ENCODE measurements around the gene GSTK1. TPM values are rescaled to one million over a fixed set of nuclear protein-coding genes. Genes with fewer than 3 reads are reported as not detected.

The GSTK1 gene
- total and polyA plus RNA-seq, 2 of the 8 experiments (the other 6 are each of a cell fraction or from before 2014, with no cell fraction given), result 25.5 to 32.5 TPM

GRCh38 chr7:143282124-143282523 lies 18.9 kb downstream of the GSTK1 start:
- Histone ChIP-seq H3K18ac (ENCODE audit: extremely low read depth, low read length) (no peak overlapping the region), H4K8ac (ENCODE audit: extremely low read depth, insufficient read depth, low read length) (no peak overlapping the region; the same call in 1 of the 2 replicates), H4K20me1 (replicated peaks in 1 of 2; ENCODE audit: control insufficient read depth in 1 of 2, insufficient read depth in 2 of 2, low read length in 2 of 2) (no peaks in the 10 kb centered on the region), H3K4me1 (replicated peaks in 1 of 4; ENCODE audit: control insufficient read depth in 3 of 4, insufficient read depth in 4 of 4, low read length in 3 of 4) (peaks cover 9 to 12% (median 10%) of the 10 kb centered on the region in 4 experiments), H2AFZ (ENCODE audit: low read length) (no peak overlapping the region), H2BK20ac (ENCODE audit: low read length) (no peak overlapping the region), H2BK120ac (replicated peaks; ENCODE audit: low read depth, low read length) (no peak overlapping the region), H2AK5ac (ENCODE audit: low read depth, low read length) (no peak overlapping the region), H3K27ac (ENCODE audit: low read depth, low read length) (no peak overlapping the region), H3K56ac (replicated peaks; ENCODE audit: insufficient read length, low read depth, low read length) (no peak overlapping the region), H3K9me3 (ENCODE audit: insufficient read depth in 2 of 2, low read depth in 1 of 2, low read length in 1 of 2) (peaks cover 1 to 6% of the 10 kb centered on the region in 2 experiments; a peak in 2 of 4 replicates), H3K23me2 (ENCODE audit: low read depth, low read length) (peaks cover 4% of the 10 kb centered on the region; the same call in 1 of the 2 replicates), H3K27me3 (replicated peaks in 1 of 4; ENCODE audit: control insufficient read depth in 3 of 4, extremely low read depth in 1 of 4, insufficient read depth in 3 of 4, low read length in 3 of 4) (peaks cover 5 to 14% (median 13%) of the 10 kb centered on the region in 4 experiments), H2BK12ac (ENCODE audit: low read depth, low read length) (no peak overlapping the region), H2BK15ac (ENCODE audit: low read length) (no peak overlapping the region), H3K4ac (replicated peaks; ENCODE audit: insufficient read length, low read depth, low read length) (no peak overlapping the region), H3K14ac (ENCODE audit: insufficient read length) (no peak overlapping the region), H3K79me2 (ENCODE audit: control insufficient read depth in 1 of 2, insufficient read depth in 2 of 2, low read length in 2 of 2) (no peaks in the 10 kb centered on the region), H3K4me2 (ENCODE audit: insufficient read depth in 1 of 2, low read depth in 2 of 2, low read length in 2 of 2) (no peak overlapping the region), H3K4me3 (ENCODE audit: extremely low read depth in 1 of 4, insufficient read depth in 2 of 4, low read depth in 3 of 4, low read length in 4 of 4) (no peak overlapping the region), H3K9ac (replicated peaks in 1 of 4; ENCODE audit: extremely low read depth in 1 of 4, low read depth in 3 of 4, low read length in 3 of 4) (no peak overlapping the region), H4K5ac (ENCODE audit: insufficient read length, low read depth, low read length) (no peak overlapping the region), H3K79me1 (ENCODE audit: low read depth, low read length) (no peaks in the 10 kb centered on the region), H2BK5ac (ENCODE audit: low read depth, low read length) (no peak overlapping the region), H3K36me3 (ENCODE audit: control insufficient read depth in 2 of 4, insufficient read depth in 4 of 4, low read length in 3 of 4) (peaks cover 0 to under 1% (median 0%) of the 10 kb centered on the region in 4 experiments; a peak in 1 of 8 replicates), H3K23ac (ENCODE audit: insufficient read length) (no peak overlapping the region), H4K91ac (replicated peaks; ENCODE audit: insufficient read length, low read length) (no peak overlapping the region)
- DNase-seq (ENCODE audit: low read depth in 1 of 2, low spot score in 2 of 2), result no peak
- POLR2A ChIA-PET (ENCODE audit: partially characterized antibody), result no interaction called here
- WGBS, 2 experiments (ENCODE audit: extremely low coverage in 1 of 2, insufficient coverage in 1 of 2, insufficient read length in 1 of 2, insufficient replicate concordance in 2 of 2, low coverage in 1 of 2, low lambda C conversion rate in 2 of 2, missing lambda C conversion rate in 1 of 2), result 92% methylated on average over 8 of the region's 8 CpGs; no CpG with 5 or more reads in 1 of the 2 experiments
- FAIRE-seq, result no peak
- TF ChIP-seq CBX5 (IDR thresholded peaks at IDR 0.05; ENCODE audit: low read depth, low read length), result no peak
- CTCF ChIA-PET (ENCODE audit: partially characterized antibody), result interaction anchor here (0.6 to 1.5 kb wide), 4 partner anchors 15 to 208 kb away, joined by 3 to 6 read pairs (median 3); partner anchors contain the start of gene GSTK1
